Cardiac fibroblast (primary cell): ENCODE results near the gene NEU3.
"Not testable (repeated sequence)": the region's sequence is repeated elsewhere in the genome, so short reads cannot be mapped to it uniquely, and the experiment has no call there.

Experiments used
- DNase-seq, 2 donors: peaks; one replicate each; pipeline versions ENCODE4 v3.0.0 to v3.0.0-alpha.2; 2010; ENCODE audit warnings: low read depth in 2 of 2
- H3K4me3 ChIP-seq, 2 donors: replicated peaks in 1 of 2; 1 replicate in 1 of 2; 2 replicates in 1 of 2; pipeline ENCODE4 v1.5.1; 2011; ENCODE audit warnings: low read depth in 2 of 2, low read length in 2 of 2, mild to moderate bottlenecking in 2 of 2, moderate library complexity in 1 of 2
- TF ChIP-seq, protein P1 (sequence below): IDR thresholded peaks from one replicate; pipeline ENCODE4 v1.5.1; 2011; ENCODE audit warnings: low read depth, mild to moderate bottlenecking, low read length, inconsistent platforms

Gene NEU3

DNA sequence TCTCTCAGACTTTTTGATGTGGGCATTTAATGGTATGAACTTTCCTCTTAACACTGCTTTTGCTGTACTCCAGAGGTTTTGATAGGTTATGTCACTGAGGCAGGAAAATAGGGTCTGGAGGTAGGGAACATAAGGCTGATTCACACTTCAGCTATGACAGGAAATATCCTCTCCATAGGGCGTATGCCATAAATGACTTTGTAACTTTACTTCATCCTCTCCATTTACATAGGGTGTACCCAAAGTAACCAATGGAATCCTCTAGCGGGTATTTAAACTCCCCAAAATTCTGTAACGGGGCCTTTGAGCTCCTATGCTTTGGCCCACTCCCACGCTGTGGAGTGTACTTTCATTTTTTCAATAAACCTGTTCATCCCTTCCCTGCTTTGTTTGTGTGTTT lies 58.5 kb downstream of the NEU3 start:
- TF ChIP-seq, protein P1, sequence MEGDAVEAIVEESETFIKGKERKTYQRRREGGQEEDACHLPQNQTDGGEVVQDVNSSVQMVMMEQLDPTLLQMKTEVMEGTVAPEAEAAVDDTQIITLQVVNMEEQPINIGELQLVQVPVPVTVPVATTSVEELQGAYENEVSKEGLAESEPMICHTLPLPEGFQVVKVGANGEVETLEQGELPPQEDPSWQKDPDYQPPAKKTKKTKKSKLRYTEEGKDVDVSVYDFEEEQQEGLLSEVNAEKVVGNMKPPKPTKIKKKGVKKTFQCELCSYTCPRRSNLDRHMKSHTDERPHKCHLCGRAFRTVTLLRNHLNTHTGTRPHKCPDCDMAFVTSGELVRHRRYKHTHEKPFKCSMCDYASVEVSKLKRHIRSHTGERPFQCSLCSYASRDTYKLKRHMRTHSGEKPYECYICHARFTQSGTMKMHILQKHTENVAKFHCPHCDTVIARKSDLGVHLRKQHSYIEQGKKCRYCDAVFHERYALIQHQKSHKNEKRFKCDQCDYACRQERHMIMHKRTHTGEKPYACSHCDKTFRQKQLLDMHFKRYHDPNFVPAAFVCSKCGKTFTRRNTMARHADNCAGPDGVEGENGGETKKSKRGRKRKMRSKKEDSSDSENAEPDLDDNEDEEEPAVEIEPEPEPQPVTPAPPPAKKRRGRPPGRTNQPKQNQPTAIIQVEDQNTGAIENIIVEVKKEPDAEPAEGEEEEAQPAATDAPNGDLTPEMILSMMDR = no peak
- DNase-seq = no peak
- no peak overlapping the region for H3K4me3 ChIP-seq

DNA sequence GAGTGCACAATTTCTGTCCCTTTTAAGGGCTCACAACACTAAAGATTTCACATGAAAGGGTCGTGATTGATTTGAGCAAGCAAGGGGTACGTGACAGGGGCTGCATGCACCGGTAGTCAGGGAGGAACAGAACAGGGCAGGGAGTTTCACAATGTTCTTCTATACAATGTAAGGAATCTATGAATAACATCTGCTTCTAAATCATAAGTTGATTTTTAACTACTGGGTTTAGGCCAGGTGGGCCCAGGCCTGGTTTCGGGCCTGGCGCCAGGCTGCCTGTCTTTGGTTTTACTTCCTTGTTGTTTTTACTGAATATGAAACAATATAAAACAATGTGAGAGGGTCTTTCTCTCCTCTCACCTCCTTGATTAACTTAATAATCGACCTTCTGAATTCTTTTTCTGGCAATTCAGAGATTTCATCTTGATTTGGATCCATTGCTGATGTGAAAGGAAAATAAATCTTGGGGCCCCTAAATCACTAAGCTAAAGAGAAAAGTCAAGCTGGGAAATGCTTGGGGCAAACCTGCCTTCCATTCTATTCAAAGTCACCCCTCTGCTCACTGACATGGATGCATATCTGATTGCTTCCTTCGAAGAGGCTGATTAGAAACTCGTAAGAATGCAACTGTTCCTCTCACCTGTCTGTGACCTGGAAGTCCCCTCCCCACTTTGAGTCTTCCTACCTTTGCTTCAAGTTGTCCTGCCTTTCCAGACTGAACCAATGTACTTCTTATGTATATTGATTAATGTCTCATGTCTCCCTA lies 61.0 kb downstream of the NEU3 start:
- not testable (repeated sequence) for H3K4me3 ChIP-seq, DNase-seq

DNA sequence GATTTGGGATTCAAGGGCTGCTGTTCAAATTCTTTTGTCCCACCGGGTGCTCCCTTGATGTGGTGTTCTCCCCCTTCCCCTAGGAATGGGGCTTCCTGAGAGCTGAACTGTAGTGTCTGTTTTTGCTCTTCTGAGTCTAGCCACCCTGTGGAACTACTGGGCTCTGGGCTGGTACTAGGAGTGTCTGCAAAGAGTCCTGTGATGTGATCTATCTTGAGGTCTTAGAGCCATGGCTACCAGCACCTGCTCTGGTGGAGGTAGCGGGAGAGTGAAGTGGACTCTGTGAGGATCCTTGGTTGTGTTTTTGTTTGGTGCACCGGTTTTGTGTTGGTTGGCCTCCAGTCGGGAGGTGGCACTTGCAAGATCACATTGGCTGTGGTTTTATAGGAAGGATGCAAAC lies 61.8 kb downstream of the NEU3 start:
- TF ChIP-seq, protein P1 = no peak
- DNase-seq = no peak
- H3K4me3 ChIP-seq = no peak overlapping the region

DNA sequence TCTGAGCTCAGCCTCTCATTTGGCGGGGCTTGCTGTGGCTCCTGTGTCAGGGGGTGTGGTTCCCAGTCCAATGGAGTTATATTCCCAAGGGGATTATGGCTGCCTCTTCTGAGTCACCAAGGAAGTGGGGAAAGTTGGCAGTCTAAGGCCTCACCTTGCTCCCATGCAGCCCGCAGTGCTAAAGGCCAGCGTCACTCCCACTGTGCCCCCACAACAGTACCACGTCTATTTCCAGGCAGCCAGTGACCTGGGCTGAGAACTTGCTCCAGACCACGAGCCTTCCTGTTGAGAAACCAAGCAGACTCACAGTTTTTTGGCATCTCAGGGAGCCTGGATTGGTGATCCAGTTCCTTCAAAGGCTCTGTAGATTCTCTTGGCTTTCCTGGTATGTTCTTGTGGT lies 62.3 kb downstream of the NEU3 start:
- no peak overlapping the region for H3K4me3 ChIP-seq
- TF ChIP-seq, protein P1 = no peak
- DNase-seq = peak in 1 of 2 donors; percentile 35

DNA sequence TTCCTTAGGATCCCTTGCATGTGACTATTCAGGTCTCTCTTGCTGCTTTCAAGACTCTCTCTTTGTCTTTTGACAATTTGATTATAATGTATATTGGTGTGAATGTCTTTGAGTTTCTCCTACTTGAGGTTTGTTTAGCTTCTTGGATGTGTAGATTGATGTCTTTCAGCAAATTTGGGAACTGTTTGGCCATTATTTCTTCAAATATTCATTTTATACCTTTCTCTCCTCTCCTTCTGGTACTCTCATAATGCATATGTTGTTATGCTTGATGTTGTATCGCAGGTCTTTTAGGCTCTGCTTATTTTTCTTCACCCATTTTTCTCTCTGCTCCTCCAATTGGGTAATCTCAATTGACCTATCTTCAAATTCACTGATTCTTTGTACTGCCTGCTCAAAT lies 63.7 kb downstream of the NEU3 start:
- DNase-seq = no peak
- no peak overlapping the region for H3K4me3 ChIP-seq
- TF ChIP-seq, protein P1 = no peak

DNA sequence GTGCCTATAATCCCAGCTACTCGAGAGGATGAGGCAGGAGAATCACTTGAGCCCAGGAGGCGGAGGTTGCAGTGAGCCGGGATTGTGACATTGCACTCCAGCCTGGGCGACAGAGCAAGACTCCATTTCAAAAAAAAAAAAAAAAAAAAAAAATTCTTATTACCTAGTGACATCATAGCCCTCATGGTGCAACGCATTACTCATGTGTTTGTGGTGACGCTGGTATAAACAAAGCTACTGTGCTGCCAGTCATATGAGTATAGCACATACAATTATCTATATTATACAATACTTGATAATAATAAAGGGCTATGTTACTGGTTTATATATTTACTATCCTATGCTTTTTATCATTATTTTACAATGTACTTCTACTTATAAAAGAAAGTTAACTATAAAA lies 66.8 kb downstream of the NEU3 start:
- peak in 1 of 2 donors; percentile 31 for DNase-seq
- no peak overlapping the region for H3K4me3 ChIP-seq
- TF ChIP-seq, protein P1 = no peak

DNA sequence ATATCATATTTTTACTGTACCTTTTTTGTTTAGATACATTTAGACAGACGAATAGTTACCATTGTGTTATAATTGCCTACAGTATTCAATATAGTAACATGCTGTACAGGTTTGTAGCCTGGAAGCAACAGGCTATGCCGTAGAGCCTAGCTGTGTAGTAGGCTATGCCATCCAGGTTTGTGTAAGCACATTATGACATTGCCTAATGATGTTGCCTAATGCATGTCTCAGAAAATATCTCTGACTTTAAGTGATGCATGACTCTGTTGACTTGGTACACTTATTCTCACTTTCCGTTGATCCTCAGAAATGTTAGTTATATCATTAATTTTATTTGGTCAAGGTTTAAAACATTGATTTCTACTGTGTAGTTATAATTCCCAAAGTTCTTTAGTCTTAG lies 68.1 kb downstream of the NEU3 start:
- H3K4me3 ChIP-seq = no peak overlapping the region
- DNase-seq = no peak
- TF ChIP-seq, protein P1 = no peak
